ENCODE measurements around the gene TSPY4. TPM values are rescaled to one million over a fixed set of nuclear protein-coding genes. Genes with fewer than 3 reads are reported as not detected.
"Not testable (repeated sequence)": the region's sequence is repeated elsewhere in the genome, so short reads cannot be mapped to it uniquely, and the experiment has no call there.

The TSPY4 gene, protein sequence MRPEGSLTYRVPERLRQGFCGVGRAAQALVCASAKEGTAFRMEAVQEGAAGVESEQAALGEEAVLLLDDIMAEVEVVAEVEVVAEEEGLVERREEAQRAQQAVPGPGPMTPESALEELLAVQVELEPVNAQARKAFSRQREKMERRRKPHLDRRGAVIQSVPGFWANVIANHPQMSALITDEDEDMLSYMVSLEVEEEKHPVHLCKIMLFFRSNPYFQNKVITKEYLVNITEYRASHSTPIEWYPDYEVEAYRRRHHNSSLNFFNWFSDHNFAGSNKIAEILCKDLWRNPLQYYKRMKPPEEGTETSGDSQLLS
- 1 to 10 TPM; 1.5 to 8.3 TPM for total RNA-seq
- 38.4 TPM for polyA plus RNA-seq (ENCODE audit: insufficient read depth, low read depth, low replicate concordance)
- long read RNA-seq, donor 1, transcript TSPY4-202 (6 exons, 1,179 nt): major isoform, 5 of 6 reads
- long read RNA-seq, donor 1, partial matches to known transcripts: 0 of 6 reads
- long read RNA-seq, donor 1, other reads (novel, unspliced or antisense): 0 of 6 reads
- long read RNA-seq, donor 2: 0 reads

DNA sequence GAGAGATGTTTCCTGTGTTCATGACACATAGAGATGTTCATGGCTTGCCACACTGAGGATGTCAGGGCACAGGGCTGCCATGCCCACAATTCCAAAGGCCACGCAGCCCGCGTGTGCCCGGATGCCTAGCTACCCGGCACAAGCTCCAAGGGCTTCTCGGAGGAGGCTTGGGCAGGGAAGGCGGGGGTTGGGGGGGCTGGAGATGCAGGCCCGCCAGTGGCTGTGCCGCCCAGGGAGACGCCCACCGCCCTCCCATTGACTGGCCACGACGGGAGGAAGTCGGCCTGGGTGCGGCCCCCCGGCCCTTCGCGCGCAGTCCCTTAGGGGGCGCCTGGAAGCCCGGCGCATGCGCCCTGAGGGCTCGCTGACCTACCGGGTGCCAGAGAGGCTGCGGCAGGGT, at the start of gene TSPY4:
Gene TSPY4, plus strand, starts transcription at position 301 of the 400 bp plus-strand sequence. Its CDS starts 46 bp downstream, at position 347.
- H3K27me3 ChIP-seq; H3K27ac ChIP-seq; H3K9me3 ChIP-seq; intact Hi-C loops (cut with DNase I; ENCODE audit: low total_unique reads); H3K4me3 ChIP-seq; H3K36me3 ChIP-seq (ENCODE audit: low read depth, missing control alignments); DNase-seq; H3K4me1 ChIP-seq: not testable (repeated sequence)
- WGBS, 2 donors: no CpG with 5 or more reads among the region's 26 CpGs

DNA sequence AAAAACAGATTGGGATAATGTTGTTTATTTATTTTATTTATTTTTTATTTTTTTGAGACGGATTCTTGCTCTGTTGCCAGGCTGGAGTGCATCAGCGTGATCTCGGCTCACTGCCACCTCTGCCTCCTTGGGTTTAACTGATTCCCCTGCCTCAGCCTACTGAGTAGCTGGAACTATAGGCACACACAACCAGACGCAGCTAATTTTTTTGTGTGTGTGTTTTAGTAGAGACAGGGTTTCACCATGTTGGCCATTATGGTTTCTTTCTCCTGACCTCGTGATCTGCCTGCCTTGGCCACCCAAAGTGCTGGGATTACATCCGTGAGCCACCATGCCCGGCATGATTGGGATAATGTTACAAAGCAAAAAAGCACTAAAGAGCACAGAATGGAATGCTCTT, 16.3 kb upstream of the TSPY4 start:
- H3K27me3 ChIP-seq: no peaks in the 10 kb centered on the region
- no peaks in the 10 kb centered on the region for H3K9me3 ChIP-seq
- WGBS, 2 donors: 66 to 76% methylated on average over 7 of the region's 7 CpGs
- H3K27ac ChIP-seq: no peak overlapping the region
- TF ChIP-seq, protein P1, sequence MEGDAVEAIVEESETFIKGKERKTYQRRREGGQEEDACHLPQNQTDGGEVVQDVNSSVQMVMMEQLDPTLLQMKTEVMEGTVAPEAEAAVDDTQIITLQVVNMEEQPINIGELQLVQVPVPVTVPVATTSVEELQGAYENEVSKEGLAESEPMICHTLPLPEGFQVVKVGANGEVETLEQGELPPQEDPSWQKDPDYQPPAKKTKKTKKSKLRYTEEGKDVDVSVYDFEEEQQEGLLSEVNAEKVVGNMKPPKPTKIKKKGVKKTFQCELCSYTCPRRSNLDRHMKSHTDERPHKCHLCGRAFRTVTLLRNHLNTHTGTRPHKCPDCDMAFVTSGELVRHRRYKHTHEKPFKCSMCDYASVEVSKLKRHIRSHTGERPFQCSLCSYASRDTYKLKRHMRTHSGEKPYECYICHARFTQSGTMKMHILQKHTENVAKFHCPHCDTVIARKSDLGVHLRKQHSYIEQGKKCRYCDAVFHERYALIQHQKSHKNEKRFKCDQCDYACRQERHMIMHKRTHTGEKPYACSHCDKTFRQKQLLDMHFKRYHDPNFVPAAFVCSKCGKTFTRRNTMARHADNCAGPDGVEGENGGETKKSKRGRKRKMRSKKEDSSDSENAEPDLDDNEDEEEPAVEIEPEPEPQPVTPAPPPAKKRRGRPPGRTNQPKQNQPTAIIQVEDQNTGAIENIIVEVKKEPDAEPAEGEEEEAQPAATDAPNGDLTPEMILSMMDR (IDR thresholded peaks at IDR 0.05): no peak
- no peak for TF ChIP-seq POLR2A (IDR thresholded peaks at IDR 0.05)
- no peak for DNase-seq
- no peaks in the 10 kb centered on the region for H3K36me3 ChIP-seq (ENCODE audit: low read depth, missing control alignments)
- intact Hi-C loops (cut with DNase I; ENCODE audit: low total_unique reads): no loop called here
- H3K4me3 ChIP-seq: no peak overlapping the region
- no peaks in the 10 kb centered on the region for H3K4me1 ChIP-seq

DNA sequence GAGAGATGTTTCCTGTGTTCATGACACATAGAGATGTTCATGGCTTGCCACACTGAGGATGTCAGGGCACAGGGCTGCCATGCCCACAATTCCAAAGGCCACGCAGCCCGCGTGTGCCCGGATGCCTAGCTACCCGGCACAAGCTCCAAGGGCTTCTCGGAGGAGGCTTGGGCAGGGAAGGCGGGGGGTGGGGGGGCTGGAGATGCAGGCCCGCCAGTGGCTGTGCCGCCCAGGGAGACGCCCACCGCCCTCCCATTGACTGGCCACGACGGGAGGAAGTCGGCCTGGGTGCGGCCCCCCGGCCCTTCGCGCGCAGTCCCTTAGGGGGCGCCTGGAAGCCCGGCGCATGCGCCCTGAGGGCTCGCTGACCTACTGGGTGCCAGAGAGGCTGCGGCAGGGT, 20.2 kb downstream of the TSPY4 start, which contains the start of gene TSPY8:
Gene TSPY8, plus strand, starts transcription at position 301 of the 400 bp plus-strand sequence. Its CDS starts 46 bp downstream, at position 347.
- H3K9me3 ChIP-seq; H3K4me3 ChIP-seq; H3K27ac ChIP-seq; H3K27me3 ChIP-seq; H3K36me3 ChIP-seq (ENCODE audit: low read depth, missing control alignments); intact Hi-C loops (cut with DNase I; ENCODE audit: low total_unique reads); H3K4me1 ChIP-seq: not testable (repeated sequence)
- WGBS, 2 donors: no CpG with 5 or more reads among the region's 25 CpGs
- DNase-seq: peak; percentile 16

Small RNA genes lying within 50 kb of the gene (small RNA-seq; reads per million reads assigned to genes)
- gene AC006158.1: 0 reads per million in 2 donors

Other genes with a start within 250 kb of the TSPY4 start
- gene TSPY8, start 20.3 kb downstream of the TSPY4 start, total RNA-seq: 1 to 10 TPM; 1.8 to 2.5 TPM
- gene TSPY8, start 20.3 kb downstream of the TSPY4 start, polyA plus RNA-seq (ENCODE audit: insufficient read depth, low read depth, low replicate concordance): 3.5 TPM
- 1 to 10 TPM; 5.7 to 6.9 TPM for gene TSPY3, start 61.0 kb downstream of the TSPY4 start, total RNA-seq
- gene TSPY3, start 61.0 kb downstream of the TSPY4 start, polyA plus RNA-seq (ENCODE audit: insufficient read depth, low read depth, low replicate concordance): 6.0 TPM
- gene TSPY1, start 129.5 kb downstream of the TSPY4 start, total RNA-seq: 1 to 10 TPM; 3.3 to 4.6 TPM
- 5.1 TPM for gene TSPY1, start 129.5 kb downstream of the TSPY4 start, polyA plus RNA-seq (ENCODE audit: insufficient read depth, low read depth, low replicate concordance)
- 10 to 100 TPM in 1 of 2 donors, 1 to 10 TPM in 1; 9.0 to 11.6 TPM for gene TSPY9, start 149.8 kb downstream of the TSPY4 start, total RNA-seq
- gene TSPY9, start 149.8 kb downstream of the TSPY4 start, polyA plus RNA-seq (ENCODE audit: insufficient read depth, low read depth, low replicate concordance): 17.2 TPM
- 1 to 10 TPM; 4.6 to 8.4 TPM for gene TSPY10, start 190.4 kb downstream of the TSPY4 start, total RNA-seq
- 15.4 TPM for gene TSPY10, start 190.4 kb downstream of the TSPY4 start, polyA plus RNA-seq (ENCODE audit: insufficient read depth, low read depth, low replicate concordance)